ENCODE measurements around the gene HID1.

The HID1 gene

DNA sequence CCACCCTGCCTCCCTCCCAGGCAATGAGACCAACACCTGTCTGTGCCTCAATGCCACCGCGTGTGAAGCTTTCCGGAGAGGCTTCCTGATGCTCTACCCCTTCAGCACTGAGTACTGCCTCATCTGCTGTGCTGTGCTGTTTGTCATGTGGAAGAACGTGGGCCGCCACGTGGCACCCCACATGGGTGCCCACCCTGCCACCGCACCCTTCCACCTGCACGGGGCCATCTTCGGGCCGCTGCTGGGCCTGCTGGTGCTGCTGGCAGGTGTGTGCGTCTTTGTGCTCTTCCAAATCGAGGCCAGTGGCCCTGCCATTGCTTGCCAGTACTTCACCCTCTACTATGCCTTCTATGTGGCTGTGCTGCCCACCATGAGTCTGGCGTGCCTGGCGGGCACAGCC, 25.9 kb downstream of the HID1 start:
- no peak for DNase-seq

DNA sequence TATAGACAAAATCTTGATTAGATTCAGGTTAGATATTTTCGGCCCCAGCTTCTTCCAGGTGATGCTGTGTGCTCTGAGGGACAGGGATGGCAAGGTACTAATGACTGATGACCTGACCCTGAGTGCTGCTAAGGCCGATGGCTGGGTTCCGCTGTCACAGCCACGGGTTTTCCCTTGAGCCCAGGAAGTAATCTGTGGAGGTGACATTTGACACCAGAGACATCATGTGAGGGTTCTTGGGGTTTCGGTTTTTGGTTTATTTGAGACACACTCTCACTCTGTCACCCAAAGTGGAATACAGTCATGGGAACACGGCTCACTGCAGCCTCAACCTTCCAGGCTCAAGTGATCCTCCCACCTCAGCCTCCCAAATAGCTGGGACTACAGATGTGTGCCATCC, 27.0 kb downstream of the HID1 start:
- no peak for DNase-seq

DNA sequence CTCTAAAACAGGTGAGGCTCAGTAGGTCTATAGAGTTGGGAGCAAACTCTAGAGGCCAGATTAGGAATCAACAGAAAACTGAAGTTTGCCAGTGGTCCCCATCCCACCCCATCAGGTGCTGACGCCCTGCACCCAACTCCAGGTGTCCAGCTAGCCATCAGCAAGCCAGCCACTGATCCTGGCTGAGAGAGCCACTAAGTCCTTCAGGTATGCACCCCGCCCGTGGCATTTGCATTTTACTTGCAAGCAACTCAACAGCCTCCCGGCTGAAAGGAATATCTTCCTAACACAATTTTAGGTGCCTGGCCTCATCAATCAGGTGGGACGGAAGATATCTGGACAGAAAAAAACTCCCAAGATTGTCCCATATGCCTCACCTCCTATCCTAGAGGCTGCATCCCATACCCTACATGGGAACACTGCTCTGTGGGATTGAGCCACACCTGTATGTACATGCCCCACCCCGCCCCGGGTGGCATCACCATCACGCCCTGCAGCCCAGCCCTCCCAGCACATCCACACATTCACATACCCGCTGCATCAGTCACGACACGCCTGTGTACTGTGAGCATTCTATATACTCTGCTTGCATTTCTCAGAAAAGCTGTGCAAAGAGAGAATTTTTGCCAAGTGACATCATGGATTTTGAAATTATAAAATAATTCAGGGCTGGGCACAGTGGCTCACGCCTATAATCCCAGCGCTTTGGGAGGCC, 28.6 kb downstream of the HID1 start:
- DNase-seq = no peak

DNA sequence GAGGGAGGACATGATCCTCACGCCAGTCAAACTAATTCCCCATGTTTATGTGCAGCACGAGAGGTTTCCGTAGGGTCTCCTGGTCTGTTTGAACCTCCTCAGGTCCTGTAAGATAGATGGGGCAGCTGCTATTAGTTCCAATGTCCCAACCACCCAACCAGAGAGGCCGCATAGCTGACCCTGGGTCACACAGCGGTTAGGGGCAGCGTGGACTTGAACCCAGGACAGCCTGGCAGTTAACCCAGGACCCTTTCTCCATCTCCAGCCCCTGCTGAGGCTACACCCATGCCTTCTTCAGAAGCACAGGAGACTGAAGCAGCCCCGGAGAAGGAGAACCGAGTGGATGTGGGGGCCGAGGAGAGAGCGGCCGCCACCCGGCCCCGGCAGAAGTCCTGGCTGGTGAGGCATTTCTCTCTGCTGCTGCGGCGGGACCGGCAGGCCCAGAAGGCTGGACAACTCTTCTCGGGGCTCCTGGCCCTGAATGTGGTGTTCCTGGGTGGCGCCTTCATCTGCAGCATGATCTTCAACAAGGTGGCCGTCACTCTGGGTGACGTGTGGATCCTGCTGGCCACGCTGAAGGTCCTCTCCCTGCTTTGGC, 31.3 kb downstream of the HID1 start:
- no peak for DNase-seq

DNA sequence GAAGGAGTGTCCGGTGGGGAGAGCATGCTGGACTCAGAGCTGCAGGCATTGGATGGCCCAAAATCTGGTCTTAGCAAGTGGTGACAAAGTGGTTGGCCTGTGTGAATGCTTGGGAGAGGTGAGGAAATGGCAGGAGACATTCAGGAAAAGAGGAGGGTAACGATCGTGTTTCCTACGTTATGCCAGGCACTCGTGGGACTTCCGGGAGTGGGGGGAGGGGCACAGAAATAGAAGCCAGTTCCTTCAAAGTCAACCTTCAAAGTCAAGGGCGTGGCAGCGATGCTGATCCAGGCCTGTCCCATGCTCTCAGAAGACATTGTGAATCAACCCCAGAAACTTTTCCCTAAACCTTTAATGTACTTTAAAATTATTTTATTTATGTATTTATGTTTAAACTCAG, 33.0 kb downstream of the HID1 start:
- DNase-seq = no peak

DNA sequence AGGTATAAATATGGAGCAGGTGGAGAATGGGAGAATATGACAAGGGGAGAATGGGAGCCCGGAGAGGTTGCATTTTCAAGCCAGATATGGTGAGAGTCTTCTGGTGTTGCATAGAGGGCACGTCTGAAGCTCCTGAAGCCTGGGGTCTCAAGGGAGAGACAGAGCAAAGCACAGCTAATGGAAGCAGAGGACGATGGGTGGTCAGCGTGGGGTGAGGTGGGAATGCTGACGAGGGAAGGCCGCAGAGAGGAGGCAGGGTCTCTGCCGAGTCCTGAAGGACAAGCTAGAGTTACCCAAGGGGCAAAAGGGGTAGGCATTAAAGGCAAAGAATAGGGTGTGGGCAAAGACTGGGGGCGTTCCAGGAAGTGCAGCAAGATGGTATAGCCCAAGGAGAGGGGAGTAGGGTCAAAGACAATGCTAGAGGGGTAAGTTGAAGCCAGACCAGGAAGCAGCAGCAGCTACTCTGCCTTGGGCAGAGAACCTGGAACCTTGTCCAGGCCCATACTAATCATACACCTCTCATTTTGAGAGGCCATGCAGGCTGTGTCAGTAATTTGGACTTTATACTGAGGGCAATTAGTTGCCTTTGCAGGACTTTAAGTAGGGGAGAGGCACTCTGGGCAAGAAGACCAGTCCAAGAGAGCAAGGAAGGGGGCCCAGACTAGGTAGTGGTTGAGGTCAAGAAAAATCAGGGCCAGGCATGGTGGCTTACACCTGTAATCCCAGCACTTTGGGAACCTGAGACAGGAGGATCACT, 34.2 kb downstream of the HID1 start:
- DNase-seq = no peak

DNA sequence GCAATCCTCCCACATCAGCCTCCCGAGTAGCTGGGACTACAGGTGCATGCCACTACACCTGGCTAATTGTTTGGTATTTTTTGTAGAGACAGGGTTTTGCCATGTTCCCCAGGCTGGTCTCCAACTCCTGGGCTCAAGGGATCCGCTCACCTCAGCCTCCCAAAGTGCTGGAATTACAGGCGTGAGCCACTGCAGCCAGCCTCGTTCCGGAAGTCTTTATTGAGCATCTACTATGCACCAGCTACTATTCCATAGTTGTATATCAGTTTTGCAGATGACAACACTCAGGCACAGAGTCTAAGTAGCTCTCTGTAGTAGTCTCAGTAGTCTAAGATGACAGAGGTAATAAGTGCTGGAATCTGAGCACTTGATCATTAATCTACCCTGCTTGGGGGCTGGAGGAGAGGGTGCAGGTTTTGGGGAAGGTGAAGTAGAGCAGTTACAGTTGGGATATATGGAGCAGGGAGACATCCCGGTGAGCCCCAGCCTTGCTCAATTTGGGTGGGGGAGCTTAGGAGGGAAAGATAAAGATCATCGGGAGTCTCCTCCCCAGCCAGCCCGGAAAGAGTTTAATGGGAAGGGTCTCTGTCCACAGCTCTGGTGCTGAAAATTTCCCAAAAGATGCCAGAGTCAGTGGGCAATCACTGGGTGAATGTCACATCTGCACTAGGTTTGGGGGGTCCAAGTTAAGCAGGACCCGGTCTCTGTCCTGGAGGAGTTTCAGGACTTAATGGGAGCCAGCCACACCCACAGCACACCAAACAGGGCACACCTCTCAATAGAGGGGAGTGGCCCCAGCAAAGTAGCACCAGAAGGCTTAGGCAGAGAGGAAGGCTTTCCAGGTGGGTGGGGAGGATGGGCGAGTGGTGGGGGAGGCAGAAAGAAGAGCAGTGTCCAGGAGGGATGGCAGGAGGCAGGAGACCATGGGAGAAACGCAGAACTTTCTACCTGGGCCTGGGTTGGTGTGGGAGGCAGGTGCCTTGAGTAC, 35.2 kb downstream of the HID1 start:
- DNase-seq = no peak

DNA sequence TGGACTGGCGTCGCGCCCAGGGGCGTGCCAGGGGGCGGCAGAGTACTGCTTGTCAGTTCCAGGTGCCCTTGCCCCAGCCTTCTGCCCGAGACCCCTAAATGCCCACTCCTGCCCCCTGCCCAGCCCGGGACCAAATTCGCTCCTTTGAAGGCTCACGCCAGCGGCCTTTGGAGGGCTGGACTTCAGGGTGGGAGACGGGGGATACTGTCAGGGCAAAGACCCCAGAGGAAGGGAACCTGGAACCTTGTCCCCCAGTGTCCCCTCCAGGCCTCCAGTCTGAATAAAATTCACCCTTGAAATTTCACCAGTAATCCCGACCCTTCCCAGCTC, 36.1 kb downstream of the HID1 start:
- no peak for DNase-seq

DNA sequence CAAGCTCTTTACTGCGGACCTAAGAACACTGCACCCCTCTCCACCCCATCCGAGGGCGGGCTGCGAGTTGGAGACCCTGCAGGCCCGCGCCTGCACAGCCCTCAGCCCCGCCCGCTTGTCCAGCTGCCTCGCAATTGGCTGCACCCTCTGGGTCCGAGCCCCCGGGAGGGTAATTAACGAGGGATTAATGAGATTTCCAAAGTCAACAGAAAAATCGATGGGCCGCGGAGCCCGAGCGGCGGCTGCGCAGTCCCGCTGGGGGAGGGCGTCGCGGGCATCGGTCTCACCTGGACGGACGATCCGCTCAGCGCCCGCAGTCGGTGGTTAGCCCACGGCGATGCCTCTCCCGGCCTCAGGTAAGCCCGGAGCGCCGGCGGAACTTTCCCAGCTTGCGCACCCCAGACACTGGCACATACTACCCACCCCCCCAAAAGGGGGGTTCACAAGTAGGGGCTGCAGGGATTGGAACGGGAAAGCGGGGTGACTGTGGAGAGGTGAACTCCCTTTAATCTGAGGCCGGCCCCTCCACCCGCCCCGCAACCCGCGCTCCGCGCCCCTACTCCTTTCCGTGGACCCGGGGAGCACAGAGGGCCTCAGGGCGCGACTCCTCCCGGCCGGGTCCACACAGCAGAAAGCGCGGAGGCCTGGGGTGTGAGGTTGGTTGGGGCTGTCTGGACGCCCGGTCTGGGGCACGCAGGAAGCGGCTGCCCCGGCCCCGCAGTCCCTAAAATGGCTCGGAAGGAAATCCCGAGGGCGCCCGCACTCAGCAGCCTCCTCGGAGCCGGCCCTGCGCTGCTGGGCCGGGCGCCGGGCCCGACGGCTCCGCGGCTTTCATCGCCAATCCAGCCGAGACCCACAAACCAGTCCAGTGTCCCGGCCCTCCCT, 36.7 kb downstream of the HID1 start, which contains the start of gene OTOP3:
Gene OTOP3 (plus strand): TSS at position 314 of the 885 bp plus-strand sequence. CDS start 24 bp downstream, at position 338.
- no peak for DNase-seq

DNA sequence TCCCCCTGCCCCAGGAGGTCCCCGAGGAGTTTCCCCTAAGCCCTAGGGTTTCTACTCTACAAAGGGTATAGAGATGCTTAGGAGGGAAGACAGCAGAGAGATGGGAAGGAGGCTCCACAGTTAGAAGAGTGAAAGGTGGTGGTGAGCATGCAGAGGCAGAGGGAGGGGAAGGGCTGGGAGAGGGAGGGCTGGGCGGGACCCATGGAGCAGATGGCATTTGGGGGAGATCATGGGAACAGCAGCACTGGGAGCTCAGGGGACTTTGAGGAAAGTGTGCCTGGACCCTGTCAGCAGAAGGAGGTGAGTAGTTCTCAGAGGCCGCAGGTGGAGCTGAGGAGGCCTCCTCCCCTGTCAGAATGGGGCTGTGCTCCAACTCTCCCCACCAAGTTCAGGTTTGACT, 37.5 kb downstream of the HID1 start:
- DNase-seq = no peak

DNA sequence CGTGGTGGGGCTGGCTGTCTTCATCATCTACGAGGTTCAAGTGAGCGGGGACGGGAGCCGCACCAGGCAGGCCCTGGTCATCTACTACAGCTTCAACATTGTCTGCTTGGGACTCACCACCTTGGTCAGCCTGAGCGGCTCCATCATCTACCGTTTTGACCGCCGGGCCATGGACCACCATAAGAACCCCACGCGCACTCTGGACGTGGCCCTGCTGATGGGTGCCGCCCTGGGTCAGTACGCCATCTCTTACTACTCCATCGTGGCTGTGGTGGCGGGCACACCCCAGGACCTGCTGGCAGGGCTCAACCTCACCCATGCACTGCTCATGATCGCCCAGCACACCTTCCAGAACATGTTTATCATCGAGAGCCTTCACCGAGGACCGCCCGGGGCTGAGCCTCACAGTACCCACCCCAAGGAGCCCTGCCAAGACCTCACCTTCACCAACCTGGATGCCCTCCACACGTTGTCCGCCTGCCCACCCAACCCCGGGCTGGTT, 42.0 kb downstream of the HID1 start:
- DNase-seq = no peak

DNA sequence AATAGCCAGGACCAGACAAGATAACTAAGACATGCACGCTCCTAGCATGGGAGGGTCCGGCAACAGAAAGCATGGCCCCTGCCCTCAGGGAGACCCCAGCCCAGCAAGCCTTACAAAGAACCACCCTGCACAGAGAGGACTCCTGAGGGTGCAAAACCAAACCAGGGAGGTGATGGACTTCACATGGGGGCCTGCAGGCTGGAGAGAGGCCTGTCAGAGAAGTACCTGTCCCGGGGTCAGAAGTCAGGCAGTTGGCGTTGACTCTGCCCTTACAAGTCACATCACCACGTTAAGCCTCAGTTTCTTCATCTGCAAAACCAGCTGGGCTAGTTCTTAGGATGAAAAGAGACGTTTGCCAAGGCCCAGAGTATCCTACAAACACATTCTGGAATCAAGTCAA, 43.8 kb downstream of the HID1 start:
- DNase-seq = no peak

DNA sequence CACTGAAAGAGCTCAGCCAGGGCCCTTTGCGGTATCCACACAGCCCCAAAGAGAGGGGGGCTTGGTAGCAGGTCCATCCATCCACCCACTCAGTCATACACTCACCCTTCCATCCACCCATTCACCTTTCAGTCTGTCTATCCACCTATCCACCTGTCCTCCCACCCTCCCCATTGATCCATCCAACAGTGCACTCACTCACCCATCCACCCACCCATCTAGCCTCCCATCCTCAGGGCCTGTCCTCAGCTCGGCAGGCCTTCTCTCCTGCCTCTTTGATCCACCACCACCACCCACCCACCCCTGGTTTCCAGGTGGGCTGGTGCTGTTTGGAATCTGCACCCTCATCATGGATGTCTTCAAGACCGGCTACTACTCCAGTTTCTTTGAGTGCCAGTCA, 47.3 kb downstream of the HID1 start:
- no peak for DNase-seq

DNA sequence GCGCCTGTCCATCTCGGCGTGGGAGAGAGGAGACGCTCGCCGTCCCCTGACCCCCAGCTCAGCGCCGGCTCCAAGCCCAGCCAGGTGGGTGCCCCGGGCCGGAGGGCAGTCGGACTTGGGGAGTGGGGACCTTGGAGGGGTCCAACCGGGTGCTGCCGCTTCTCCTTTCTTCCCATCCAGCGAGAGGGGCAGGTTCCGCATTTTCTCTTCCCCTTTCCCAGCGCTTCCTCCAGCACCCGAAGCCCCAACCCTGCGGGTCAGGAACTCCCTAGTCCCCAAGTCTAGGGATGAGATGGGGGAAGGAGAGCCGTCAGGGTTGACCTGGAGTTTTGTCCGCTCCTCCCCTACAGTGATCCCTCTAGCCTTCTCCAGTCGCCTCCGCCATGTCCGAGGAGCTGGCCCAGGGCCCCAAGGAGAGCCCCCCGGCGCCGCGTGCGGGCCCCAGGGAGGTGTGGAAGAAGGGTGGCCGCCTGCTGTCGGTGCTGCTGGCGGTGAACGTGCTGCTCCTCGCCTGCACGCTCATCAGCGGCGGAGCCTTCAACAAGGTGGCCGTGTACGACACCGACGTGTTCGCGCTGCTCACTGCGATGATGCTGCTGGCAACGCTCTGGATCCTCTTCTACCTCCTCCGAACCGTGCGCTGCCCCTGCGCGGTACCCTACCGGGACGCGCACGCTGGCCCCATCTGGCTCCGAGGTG, 48.2 kb downstream of the HID1 start, which contains the start of gene OTOP2:
Gene OTOP2 (plus strand): TSS at position 24 of the 699 bp plus-strand sequence. CDS start 360 bp downstream, at position 384.
- DNase-seq = no peak

DNA sequence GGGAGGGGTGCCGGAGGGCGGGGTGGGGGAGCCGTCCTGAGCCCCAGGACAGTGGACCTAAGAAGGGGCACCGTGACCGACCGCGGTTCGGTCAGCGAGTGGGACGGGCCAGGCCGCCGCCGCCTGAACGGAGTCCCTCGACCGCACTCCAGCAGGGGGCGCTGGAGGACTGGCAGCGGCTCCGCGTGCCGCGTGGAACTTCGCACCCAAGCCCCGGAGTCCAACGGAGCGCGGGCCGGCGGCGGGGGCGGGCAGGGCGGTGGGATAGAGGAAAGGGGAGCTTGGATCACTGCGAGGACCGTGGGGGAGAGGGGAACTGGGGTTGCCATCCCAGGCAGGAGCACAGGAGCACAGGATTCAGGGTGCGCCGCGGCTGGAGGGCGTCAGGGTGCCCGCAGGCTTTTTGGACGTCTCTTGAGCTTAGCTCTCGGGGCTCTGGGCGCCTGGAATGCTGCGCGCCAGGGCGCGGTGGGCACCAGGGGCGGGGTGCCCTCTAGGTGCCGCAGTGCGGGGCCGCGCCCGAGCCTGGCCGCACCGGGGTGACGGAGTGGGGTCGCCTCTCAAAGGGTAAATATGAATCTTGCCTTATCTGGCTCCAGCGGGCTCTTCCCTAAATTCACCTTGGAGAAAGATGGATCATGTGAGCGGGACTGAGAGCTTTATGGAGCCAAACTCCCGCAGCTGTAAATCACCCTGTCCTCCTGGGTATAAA, 48.9 kb downstream of the HID1 start:
- no peak for DNase-seq

DNA sequence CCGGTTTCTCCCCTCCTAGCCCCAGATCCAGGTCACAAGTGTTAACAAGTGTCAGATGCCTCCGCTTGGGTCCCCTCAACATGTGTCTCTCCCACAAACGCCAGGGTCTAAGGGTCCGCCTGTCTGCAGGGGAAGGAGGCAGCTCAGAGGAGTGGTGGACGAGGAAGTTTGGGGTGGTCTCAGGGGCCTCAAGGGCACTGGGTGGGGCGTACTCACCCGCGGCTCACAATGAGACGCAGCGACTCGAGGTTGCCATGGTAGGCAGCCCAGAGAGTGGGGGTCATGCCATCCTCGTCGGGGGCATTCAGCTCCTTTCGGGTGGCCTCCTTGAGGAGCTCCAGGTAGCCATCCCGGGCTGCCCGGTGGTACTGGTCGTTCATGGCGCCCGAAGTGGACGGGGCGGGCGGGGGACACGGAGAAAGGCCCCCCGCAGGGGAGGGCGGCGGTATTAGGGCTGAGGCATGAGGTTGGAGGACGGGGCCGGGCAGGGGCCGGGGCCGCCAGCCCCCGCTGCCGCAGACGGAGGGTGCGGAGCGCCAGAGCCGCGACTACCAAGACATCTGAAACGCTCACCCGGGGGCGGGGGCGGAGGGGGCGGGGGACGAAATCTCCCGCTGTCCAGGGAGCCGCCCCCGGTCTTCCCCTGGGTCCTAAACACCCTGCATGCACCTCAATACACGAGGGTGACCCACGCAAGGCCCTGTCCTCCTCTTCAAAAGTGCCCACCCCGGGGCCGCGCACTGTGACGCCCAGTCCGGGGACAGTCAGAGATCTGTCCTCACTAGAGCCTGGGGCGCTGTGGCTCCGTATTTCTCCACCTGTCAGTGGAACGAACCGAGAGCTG, 49.6 kb downstream of the HID1 start, which contains the start of gene USH1G:
Gene USH1G (minus strand): TSS at position 562 of the 844 bp plus-strand sequence. CDS start 182 bp downstream, at position 380.
- no peak for DNase-seq

DNA sequence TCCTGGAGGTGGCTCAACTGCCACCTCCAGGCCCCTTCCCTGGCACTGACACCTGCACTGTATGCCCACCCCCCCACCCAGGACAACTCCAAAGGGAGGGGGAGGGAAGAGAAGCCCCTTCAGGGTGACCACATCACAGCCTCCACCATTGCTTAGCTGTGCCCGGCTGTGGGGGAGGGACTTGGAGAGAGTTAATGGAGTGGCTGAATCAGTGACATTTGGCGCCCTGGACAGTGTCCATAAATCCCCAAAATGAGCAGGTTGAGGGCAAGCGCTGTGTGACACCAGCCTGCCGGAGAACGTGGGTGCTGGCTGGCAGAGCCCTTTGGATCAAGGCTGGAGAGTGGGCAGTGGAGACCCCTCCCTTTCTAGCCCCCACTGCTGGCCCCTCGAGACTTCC, 50.4 kb downstream of the HID1 start:
- DNase-seq = no peak

DNA sequence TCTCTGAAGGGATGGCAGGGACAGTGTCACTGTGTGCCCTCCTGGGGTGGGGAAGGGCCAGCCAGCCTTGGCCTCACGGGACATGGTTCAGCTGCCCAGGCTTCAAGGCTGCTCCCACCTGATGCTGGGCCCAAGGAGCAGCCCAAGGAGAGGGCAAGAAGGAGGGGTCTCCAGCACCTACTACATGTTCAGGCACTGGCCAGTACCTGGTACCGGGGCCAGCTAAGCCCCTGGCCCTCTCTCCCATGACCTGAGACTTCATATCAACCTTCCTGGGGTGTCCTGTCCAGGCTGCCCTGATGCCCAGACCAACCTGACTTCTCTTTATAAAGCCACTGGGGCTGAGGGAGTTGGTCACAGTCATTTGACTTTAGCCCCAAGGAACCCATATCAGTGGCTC, 50.8 kb downstream of the HID1 start:
- DNase-seq = no peak

DNA sequence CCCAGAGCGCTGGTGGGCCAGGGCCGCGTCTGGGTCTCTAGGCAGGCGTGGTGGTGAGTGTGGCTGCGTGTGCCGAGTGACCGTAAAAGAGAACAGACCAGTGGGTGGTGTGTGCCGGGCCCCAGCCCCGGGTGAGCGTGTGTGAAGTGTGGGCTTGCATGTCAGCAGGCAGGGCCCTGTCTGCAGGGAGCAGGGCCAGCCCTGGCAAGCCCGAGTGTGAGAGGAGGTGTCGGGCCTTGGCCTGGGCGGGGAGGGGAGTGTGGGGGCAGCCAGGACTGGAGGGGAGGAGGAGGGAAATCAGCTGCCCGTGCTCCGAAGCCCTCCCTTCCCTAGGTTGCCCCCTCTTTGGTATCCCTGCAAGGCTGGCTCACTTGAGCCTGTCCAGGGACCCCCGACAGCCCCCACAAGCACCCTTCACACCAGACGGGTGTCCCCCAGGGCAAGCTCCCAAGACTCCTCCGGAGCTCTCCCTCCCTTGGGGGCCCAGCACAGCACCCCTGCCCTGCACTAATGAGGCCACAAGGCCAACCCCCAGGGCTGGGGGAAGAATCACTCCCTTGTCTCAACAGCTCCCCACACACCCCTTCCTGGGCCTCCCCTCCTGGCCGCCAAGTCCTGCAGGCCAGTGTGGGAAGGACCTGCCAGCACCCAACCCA, 51.4 kb downstream of the HID1 start:
- no peak for DNase-seq
